Neural progenitor cell (in vitro differentiated cells): ENCODE results near the gene RAD23B.

ENCODE experiments used
- CTCF ChIP-seq: fragments of 200-600 bp; sonication (generic); IDR thresholded peaks from 2 replicates; pipeline ENCODE4 v1.5.1; 2017; ENCODE audit warnings: antibody characterized with exemption, mild to moderate bottlenecking
- EZH2 ChIP-seq: fragments of 200-600 bp; sonication (generic); IDR thresholded peaks from 2 replicates; pipeline ENCODE4 v1.6.1; 2017; ENCODE audit warnings: antibody characterized with exemption, mild to moderate bottlenecking, moderate library complexity

- TF ChIP-seq CTCF, result no peak
- no peak for TF ChIP-seq EZH2
These were observed 7.5 kb upstream of the RAD23B start for GRCh38 chr9:107275530-107275929.
